Spleen (tissue), 11 donors: Measurements from ENCODE around the gene DNAH10. TPM values are rescaled to one million over a fixed set of nuclear protein-coding genes. Genes with fewer than 3 reads are reported as not detected.

ENCODE experiments used
- DNase-seq: peaks from one replicate; pipeline ENCODE4 v3.0.0-alpha.2; 2020
- H3K27ac ChIP-seq, 8 donors: fragments of 200-600 bp; sonication (generic) in 7 of 8; 1 replicate in 4 of 8; 2 replicates in 4 of 8; pipeline versions ENCODE4 v1.5.0 to v1.8.0; 2016 to 2021; ENCODE audit warnings: inconsistent platforms in 4 of 8, mild to moderate bottlenecking in 4 of 8, moderate library complexity in 1 of 8
- H3K27me3 ChIP-seq, 7 donors: fragments of 200-600 bp; sonication (generic) in 6 of 7; replicated peaks in 1 of 7; 1 replicate in 4 of 7; 2 replicates in 3 of 7; pipeline versions ENCODE4 v1.5.0 to v1.8.0; 2016 to 2021; ENCODE audit warnings: inconsistent platforms in 3 of 7, mild to moderate bottlenecking in 1 of 7
- H3K36me3 ChIP-seq, 6 donors: fragments of 200-600 bp; sonication (generic) in 5 of 6; 1 replicate in 4 of 6; 2 replicates in 2 of 6; pipeline versions ENCODE4 v1.5.0 to v1.8.0; 2016 to 2021; ENCODE audit warnings: inconsistent platforms in 2 of 6
- H3K4me1 ChIP-seq, 6 donors: fragments of 200-600 bp; sonication (generic) in 5 of 6; 1 replicate in 3 of 6; 2 replicates in 3 of 6; pipeline versions ENCODE4 v1.5.0 to v1.8.0; 2016 to 2021; ENCODE audit warnings: inconsistent platforms in 3 of 6
- H3K4me3 ChIP-seq, 8 donors: fragments of 200-600 bp; sonication (generic) in 7 of 8; 1 replicate in 4 of 8; 2 replicates in 4 of 8; pipeline versions ENCODE4 v1.5.0 to v1.8.0; 2016 to 2021; ENCODE audit warnings: inconsistent platforms in 4 of 8, mild to moderate bottlenecking in 4 of 8, moderate library complexity in 2 of 8
- H3K9me3 ChIP-seq, 8 donors: fragments of 200-600 bp; sonication (generic) in 7 of 8; 1 replicate in 4 of 8; 2 replicates in 4 of 8; pipeline versions ENCODE4 v1.5.0 to v1.8.0; 2016 to 2021; ENCODE audit warnings: inconsistent platforms in 4 of 8
- POLR2A ChIP-seq, 3 donors: fragments of 450-650 bp; IDR thresholded peaks; one replicate each; pipeline ENCODE4 v1.5.1; 2017; ENCODE audit warnings: antibody characterized with exemption in 3 of 3, mild to moderate bottlenecking in 1 of 3
- POLR2AphosphoS5 ChIP-seq, 3 donors: sonication (generic); formaldehyde crosslinking; IDR thresholded peaks; one replicate each; pipeline ENCODE4 v1.5.1; 2017; ENCODE audit warnings: antibody characterized with exemption in 3 of 3
- WGBS, 5 donors: extraction: QIAGEN DNeasy Blood & Tissue Kit in 3 of 5; methylation state at CpG; one replicate each; pipeline versions ENCODE4 v1.1.5 to v1.1.7; 2013 to 2018; 5-methylcytosine and 5-hydroxymethylcytosine counted together
- intact Hi-C: fragments of 100-400 bp; cut with DNase I; formaldehyde crosslinking; loops from one replicate; pipeline ENCODE4 v1.15.0; 2023; ENCODE audit warnings: low total_unique reads
- polyA plus RNA-seq, 3 donors: library from polyadenylated mRNA; stranded (reverse); fragments of 200-250 nt; gene quantifications; one replicate each; pipeline ENCODE4 v1.2.1, GENCODE V29; 2013
- total RNA-seq, 7 donors: library from RNA; depleted of rRNA in 3 of 7; stranded (reverse); fragments of >200 nt in 3 of 7; fragmentation: NEBNext Ultra II Directional in 4 of 7; extraction: Animal tissue kit (Norgen Biotek cat#: 25700) in 4 of 7; gene quantifications; one replicate each; pipeline versions ENCODE4 v1.1.0 to v1.2.1, GENCODE V29; 2016 to 2021
- TF ChIP-seq, protein P1 (sequence below), 11 experiments: fragments of 200-600 bp in 7 of 11; fragments of 450-650 bp in 4 of 11; sonication (generic) in 4 of 11; IDR thresholded peaks in 8 of 11; conservative IDR thresholded peaks in 3 of 11; 1 replicate in 7 of 11; 2 replicates in 4 of 11; pipeline versions ENCODE4 v1.4.0 to v1.8.0; 2016 to 2021; ENCODE audit warnings: antibody characterized with exemption in 11 of 11, inconsistent platforms in 4 of 11, mild to moderate bottlenecking in 1 of 11
- donor health status: healthy with polysubstance abuse.
- donor health status: DM: no; HTN: no; CAD: no; lungs with moderate emphysema.
- donor health status: DM: no; HTN: no; CAD: no.
- donor health status: Bipolar disorder and iron deficiency.
- donor health status: healthy.
- donor health status: DM: no; HTN: no; CAD: no.
- donor health status: DM: yes; HTN: yes; CAD: no.

DNAH10 gene
- total and polyA plus RNA-seq, 10 donors, result 0.23 to 2.2 (median 0.43) TPM; not detected in 1

DNA sequence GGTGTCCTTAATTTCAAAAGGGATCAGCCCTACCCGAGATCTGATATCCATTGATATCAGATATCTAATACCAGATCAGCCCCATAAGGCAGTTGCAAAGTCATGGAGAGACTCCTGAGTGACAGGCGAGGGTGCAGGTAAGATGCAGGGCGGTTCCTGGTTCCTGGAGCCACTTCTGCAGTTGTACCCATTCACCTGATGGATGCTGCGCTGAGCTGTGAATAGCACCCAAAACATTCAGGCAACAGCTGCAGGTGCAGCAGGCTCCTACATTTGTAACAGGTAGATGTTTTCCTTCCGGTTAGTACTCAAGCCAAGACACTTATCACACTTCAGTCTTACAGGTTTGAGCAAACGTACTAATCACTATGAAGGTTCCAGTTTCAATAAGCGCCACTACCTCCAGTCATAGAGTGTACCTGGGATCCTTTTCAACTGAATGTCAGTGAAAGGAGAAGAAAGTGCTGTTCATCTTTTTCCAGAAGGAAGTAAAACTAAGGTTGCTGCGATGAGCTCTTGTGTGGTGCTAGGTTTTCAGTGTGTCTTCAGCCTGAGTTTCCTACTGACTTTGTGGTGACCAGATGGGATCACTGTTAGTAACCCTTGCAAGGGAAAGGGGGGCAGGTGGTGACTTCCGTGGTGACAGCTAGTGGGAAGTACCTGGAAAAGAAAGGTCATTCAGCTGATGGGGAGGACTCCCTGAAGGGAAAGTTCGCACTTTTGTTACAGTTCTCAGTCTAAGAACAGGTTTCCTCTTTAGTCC lies 48.1 kb upstream of the DNAH10 start:
- Histone ChIP-seq H3K9me3 (no peaks in the 10 kb centered on the region), H3K4me1 (peaks cover 14 to 44% (median 35%) of the 10 kb centered on the region in 6 donors), H3K27me3 (no peaks in the 10 kb centered on the region), H3K36me3 (peaks cover 0 to 4% (median 0%) of the 10 kb centered on the region in 6 donors), H3K4me3 (peak overlapping the region in 6 of 8 donors; percentile 95 to 100 (median 99)), H3K27ac (peak overlapping the region in 4 of 8 donors; percentile 1 to 88 (median 24))
- DNase-seq, result no peak
- intact Hi-C loops, result no loop called here
- TF ChIP-seq POLR2AphosphoS5 (IDR thresholded peaks at IDR 0.05), result no peak
- WGBS, 5 donors, result 43 to 53% (median 46%) methylated on average over 10 of the region's 10 CpGs

DNA sequence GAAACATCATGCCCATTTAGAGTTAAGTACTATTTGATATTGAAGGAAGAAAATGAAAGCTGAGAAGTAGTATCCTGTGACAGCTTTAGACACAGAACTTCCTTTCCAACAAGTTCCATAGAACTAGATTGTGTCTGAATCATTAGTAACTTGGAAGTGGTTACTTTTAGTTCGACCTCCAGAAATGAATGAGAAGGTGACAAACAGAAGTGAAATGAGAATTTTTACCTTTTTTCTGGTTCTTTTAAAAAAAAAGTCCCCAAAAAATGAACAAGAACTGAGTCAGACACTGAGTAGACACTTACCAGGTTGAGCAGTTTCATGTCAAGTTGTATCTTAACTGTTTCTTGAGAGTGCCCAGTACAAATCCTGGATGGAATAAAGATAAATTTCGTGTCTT lies 46.9 kb upstream of the DNAH10 start:
- H3K4me3 ChIP-seq, result no peak overlapping the region
- peaks cover 0 to 16% (median 6%) of the 10 kb centered on the region in 6 donors for H3K36me3 ChIP-seq
- no peak overlapping the region for H3K27ac ChIP-seq
- H3K4me1 ChIP-seq, result peaks cover 14 to 51% (median 35%) of the 10 kb centered on the region in 6 donors
- 24 to 37% (median 32%) methylated on average over 2 of the region's 2 CpGs for WGBS, 5 donors
- TF ChIP-seq POLR2AphosphoS5 (IDR thresholded peaks at IDR 0.05) (no peak), POLR2A (IDR thresholded peaks at IDR 0.05) (no peak)
- TF ChIP-seq, protein P1, sequence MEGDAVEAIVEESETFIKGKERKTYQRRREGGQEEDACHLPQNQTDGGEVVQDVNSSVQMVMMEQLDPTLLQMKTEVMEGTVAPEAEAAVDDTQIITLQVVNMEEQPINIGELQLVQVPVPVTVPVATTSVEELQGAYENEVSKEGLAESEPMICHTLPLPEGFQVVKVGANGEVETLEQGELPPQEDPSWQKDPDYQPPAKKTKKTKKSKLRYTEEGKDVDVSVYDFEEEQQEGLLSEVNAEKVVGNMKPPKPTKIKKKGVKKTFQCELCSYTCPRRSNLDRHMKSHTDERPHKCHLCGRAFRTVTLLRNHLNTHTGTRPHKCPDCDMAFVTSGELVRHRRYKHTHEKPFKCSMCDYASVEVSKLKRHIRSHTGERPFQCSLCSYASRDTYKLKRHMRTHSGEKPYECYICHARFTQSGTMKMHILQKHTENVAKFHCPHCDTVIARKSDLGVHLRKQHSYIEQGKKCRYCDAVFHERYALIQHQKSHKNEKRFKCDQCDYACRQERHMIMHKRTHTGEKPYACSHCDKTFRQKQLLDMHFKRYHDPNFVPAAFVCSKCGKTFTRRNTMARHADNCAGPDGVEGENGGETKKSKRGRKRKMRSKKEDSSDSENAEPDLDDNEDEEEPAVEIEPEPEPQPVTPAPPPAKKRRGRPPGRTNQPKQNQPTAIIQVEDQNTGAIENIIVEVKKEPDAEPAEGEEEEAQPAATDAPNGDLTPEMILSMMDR (IDR thresholded peaks at IDR 0.05 in 8 of 11, conservative IDR thresholded peaks at IDR 0.05 in 3 of 11), result no peak
- no peaks in the 10 kb centered on the region for H3K9me3 ChIP-seq
- intact Hi-C loops, result no loop called here
- no peaks in the 10 kb centered on the region for H3K27me3 ChIP-seq
- DNase-seq, result no peak

DNA sequence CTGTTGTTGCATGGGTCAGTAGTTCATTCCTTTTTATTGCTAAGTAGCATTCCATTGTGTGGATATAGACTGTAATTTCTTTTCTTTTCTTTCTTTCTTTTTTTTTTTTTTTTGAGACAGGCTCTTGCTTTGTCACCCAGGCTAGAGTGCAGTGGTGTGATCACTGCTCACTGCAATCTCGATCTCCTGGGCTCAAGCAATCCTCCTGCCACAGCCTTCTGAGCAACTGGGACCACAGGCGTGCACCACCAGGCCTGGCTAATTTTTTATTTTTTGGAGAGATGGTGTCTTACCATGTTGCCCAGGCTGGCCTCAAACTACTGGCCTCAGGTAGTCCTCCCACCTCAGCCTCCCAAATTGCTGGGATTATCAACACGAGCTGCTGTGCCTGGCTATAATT lies 44.8 kb upstream of the DNAH10 start:
- Histone ChIP-seq H3K4me1 (peaks cover 14 to 43% (median 27%) of the 10 kb centered on the region in 6 donors), H3K36me3 (peaks cover 0 to 37% (median 18%) of the 10 kb centered on the region in 6 donors), H3K9me3 (no peaks in the 10 kb centered on the region), H3K4me3 (no peak overlapping the region), H3K27me3 (no peaks in the 10 kb centered on the region), H3K27ac (no peak overlapping the region)
- no peak for TF ChIP-seq POLR2A (IDR thresholded peaks at IDR 0.05)
- no peak for TF ChIP-seq POLR2AphosphoS5 (IDR thresholded peaks at IDR 0.05)
- TF ChIP-seq, protein P1 (IDR thresholded peaks at IDR 0.05 in 8 of 11, conservative IDR thresholded peaks at IDR 0.05 in 3 of 11), result no peak
- intact Hi-C loops, result no loop called here
- no peak for DNase-seq
- 92 to 97% (median 96%) methylated on average over 3 of the region's 3 CpGs for WGBS, 5 donors

DNA sequence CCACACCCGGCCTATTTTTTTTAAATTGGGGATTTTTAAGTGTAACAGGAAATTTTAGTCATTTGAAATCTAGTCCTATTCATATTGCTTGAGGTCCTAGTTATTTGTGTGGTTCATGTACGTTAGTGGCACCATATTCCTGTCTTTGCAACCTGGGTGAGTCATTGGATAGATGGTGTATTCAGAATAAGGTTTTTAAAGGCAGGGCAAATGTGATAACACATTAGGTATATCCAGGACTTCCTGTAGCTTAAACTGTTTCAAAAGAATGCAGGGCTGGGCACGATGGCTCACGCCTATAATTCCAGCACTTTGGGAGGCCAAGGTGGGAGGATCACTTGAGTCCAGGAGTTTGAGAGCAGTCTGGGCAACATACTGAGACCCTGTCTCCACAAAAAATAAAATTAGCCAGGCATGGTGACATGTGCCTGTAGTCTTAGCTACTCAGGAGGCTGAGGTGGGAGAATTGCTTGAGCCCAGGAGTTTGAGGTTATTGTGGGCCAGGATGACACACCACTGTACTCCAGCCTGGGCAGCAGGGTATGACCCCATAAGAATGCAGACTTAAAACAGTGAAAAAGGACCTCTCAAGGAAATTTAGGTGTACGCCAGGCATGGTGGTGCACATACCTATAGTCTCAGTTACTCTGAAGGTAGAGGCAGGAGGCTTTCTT lies 41.8 kb upstream of the DNAH10 start:
- Histone ChIP-seq H3K4me3 (no peak overlapping the region), H3K27ac (peak overlapping the region in 1 of 8 donors; percentile 30), H3K4me1 (peaks cover under 1 to 33% (median 7%) of the 10 kb centered on the region in 6 donors), H3K27me3 (no peaks in the 10 kb centered on the region), H3K36me3 (peaks cover 0 to 67% (median 31%) of the 10 kb centered on the region in 6 donors), H3K9me3 (no peaks in the 10 kb centered on the region)
- TF ChIP-seq, protein P1 (IDR thresholded peaks at IDR 0.05 in 8 of 11, conservative IDR thresholded peaks at IDR 0.05 in 3 of 11), result no peak
- TF ChIP-seq POLR2A (IDR thresholded peaks at IDR 0.05) (no peak), POLR2AphosphoS5 (IDR thresholded peaks at IDR 0.05) (no peak)
- DNase-seq, result no peak
- 73 to 83% (median 79%) methylated on average over 5 of the region's 5 CpGs for WGBS, 5 donors
- intact Hi-C loops, result no loop called here
